Ovary (tissue), 10 donors: ENCODE data around the gene ALKAL2. TPM values are rescaled to one million over a fixed set of nuclear protein-coding genes. Genes with fewer than 3 reads are reported as not detected.
"Not testable (repeated sequence)": the region's sequence is repeated elsewhere in the genome, so short reads cannot be mapped to it uniquely, and the experiment has no call there.

ENCODE experiments used
- DNase-seq, 5 donors: peaks; one replicate each; pipeline ENCODE4 v3.0.0-alpha.2; 2019 to 2020
- H3K27ac ChIP-seq, 2 donors: fragments of 200-600 bp; one replicate each; pipeline versions ENCODE4 v1.5.1 to v1.8.0; 2019 to 2022
- H3K27me3 ChIP-seq: fragments of 200-600 bp; one replicate; pipeline ENCODE4 v1.8.0; 2022
- H3K36me3 ChIP-seq: fragments of 200-600 bp; sonication (generic); one replicate; pipeline ENCODE4 v1.5.1; 2019
- H3K4me1 ChIP-seq: one replicate; pipeline ENCODE4 v1.8.1; 2013; ENCODE audit warnings: mild to moderate bottlenecking, moderate library complexity; ENCODE audit not compliant: insufficient read depth
- H3K4me3 ChIP-seq: fragments of 200-600 bp; sonication (generic); one replicate; pipeline ENCODE4 v1.5.1; 2017
- H3K9me3 ChIP-seq, 2 donors: fragments of 200-600 bp in 1 of 2; sonication (generic) in 1 of 2; one replicate each; pipeline versions ENCODE4 v1.5.1 to v1.8.1; 2013 to 2019; ENCODE audit warnings: mild to moderate bottlenecking in 1 of 2, moderate library complexity in 1 of 2
- CTCF ChIP-seq, 3 donors: fragments of 450-650 bp in 2 of 3; fragments of 200-600 bp in 1 of 3; IDR thresholded peaks; one replicate each; pipeline versions ENCODE4 v1.5.1 to v1.8.0; 2016 to 2022; ENCODE audit warnings: antibody characterized with exemption in 3 of 3, mild to moderate bottlenecking in 1 of 3
- EP300 ChIP-seq: sonication (generic); formaldehyde crosslinking; IDR thresholded peaks from one replicate; pipeline ENCODE4 v1.6.1; 2017; ENCODE audit warnings: antibody characterized with exemption
- POLR2A ChIP-seq: fragments of 450-650 bp; IDR thresholded peaks from one replicate; pipeline ENCODE4 v1.6.1; 2017; ENCODE audit warnings: antibody characterized with exemption, mild to moderate bottlenecking, moderate library complexity
- WGBS, 3 donors: extraction: QIAGEN DNeasy Blood & Tissue Kit in 1 of 3; methylation state at CpG; one replicate each; pipeline versions ENCODE4 v1.1.5 to v1.1.7; 2013 to 2017; 5-methylcytosine and 5-hydroxymethylcytosine counted together
- intact Hi-C, 4 donors: fragments of 100-400 bp; cut with DNase I; formaldehyde crosslinking; loops; one replicate each; pipeline versions ENCODE4 v1.11.0 to v1.15.1; 2022 to 2023
- long read RNA-seq, 3 donors: library from polyadenylated mRNA in 2 of 3; unstranded in 2 of 3; transcript quantifications; one replicate each; pipeline ENCODE4 v2.0.0 and lab custom pipeline, GENCODE V29; 2021 to 2026
- polyA plus RNA-seq, 2 donors: library from polyadenylated mRNA; stranded (reverse); fragments of 200-250 nt in 1 of 2; fragments of 350-450 nt in 1 of 2; fragmentation: Illumina TruSeq in 1 of 2; extraction: RNeasy Lipid Tissue Mini Kit (QIAGEN cat#74804) in 1 of 2; gene quantifications; one replicate each; pipeline ENCODE4 v1.2.3, GENCODE V29; 2013 to 2014
- total RNA-seq, 7 donors: library from RNA; depleted of rRNA in 2 of 7; stranded (reverse); fragments of >200 nt in 2 of 7; fragmentation: NEBNext Ultra II Directional in 3 of 7; extraction: Animal tissue kit (Norgen Biotek cat#: 25700) in 3 of 7; gene quantifications; one replicate each; pipeline versions ENCODE4 v1.1.0 to v1.2.4, GENCODE V29; 2016 to 2023
- donor health status: DM: no; HTN: no; CAD: no; lungs with moderate emphysema.
- donor health status: DM: no; HTN: no; CAD: no.
- donor health status: Bipolar disorder and iron deficiency.
- donor health status: DM: yes; HTN: yes; CAD: no.
- donor health status: DM: no; HTN: no; CAD: no.
- donor health status: DM: yes; HTN: yes; CAD: no.

Gene ALKAL2, protein sequence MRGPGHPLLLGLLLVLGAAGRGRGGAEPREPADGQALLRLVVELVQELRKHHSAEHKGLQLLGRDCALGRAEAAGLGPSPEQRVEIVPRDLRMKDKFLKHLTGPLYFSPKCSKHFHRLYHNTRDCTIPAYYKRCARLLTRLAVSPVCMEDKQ
- 100 to 1,000 TPM in 2 of 7 donors, 10 to 100 TPM in 4, 1 to 10 TPM in 1; 9.6 to 259 (median 57.1) TPM for total RNA-seq
- 10 to 100 TPM; 36.9 to 57.6 TPM for polyA plus RNA-seq
- long read RNA-seq, donor 1, partial matches to known transcripts = 3 of 13 reads
- long read RNA-seq, donor 1, other reads (novel, unspliced or antisense) = 10 of 13 reads
- long read RNA-seq, donor 2, partial matches to known transcripts = 0 of 4 reads
- long read RNA-seq, donor 2, other reads (novel, unspliced or antisense) = 0 of 4 reads
- long read RNA-seq, donor 3, transcript ALKAL2-202 (5 exons, 526 nt) = major isoform, 19 of 450 reads
- long read RNA-seq, donor 3, partial matches to known transcripts = 55 of 450 reads
- long read RNA-seq, donor 3, other reads (novel, unspliced or antisense) = 368 of 450 reads

GRCh38 chr2:287911-288757 lies at the start of gene ALKAL2:
ALKAL2 (minus strand) TSS chr2:288091; CDS start chr2:287835, 256 bp downstream.
- DNase-seq = peak; percentile 28 to 78 (median 64)
- intact Hi-C loops = loop anchor here in 2 of 4 donors (5.0 kb wide), 1 partner anchor 116 kb away; no protein-coding TSS in a partner anchor
- 0 to 2% (median 1%) methylated on average over 30 to 127 of the region's 128 CpGs for WGBS, 3 donors
- Histone ChIP-seq H3K27me3 (no peaks in the 10 kb centered on the region), H3K36me3 (no peaks in the 10 kb centered on the region), H3K4me3 (peak within 1 kb of the TSS; percentile 62), H3K9me3 (no peaks in the 10 kb centered on the region), H3K4me1 (peaks cover 11% of the 10 kb centered on the region), H3K27ac (peak within 1 kb of the TSS; percentile 50 to 79)
- TF ChIP-seq EP300 (no peak), CTCF (IDR thresholded peaks at IDR 0.05) (no peak), POLR2A (no peak)

DNA sequence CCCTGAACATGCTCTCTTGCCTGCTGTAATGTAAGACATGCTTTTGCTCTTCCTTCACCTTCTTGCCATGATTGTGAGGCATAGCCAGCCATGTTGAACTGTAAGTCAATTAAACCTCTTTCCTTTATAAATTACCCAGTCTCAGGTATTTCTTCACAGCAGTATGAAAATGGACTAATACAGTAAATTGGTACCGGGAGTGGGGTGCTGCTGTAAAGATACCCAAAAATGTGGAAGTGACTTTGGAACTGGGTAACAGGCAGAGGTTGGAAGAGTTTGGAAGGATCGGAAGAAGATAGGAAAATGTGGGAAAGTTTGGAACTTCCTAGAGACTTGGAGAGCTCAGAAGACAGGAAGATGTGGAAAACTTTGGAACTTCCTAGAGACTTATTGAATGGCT lies 49.1 kb upstream of the ALKAL2 start:
- H3K4me1 ChIP-seq, intact Hi-C loops, H3K9me3 ChIP-seq, H3K27me3 ChIP-seq, H3K4me3 ChIP-seq, H3K27ac ChIP-seq, H3K36me3 ChIP-seq, DNase-seq: not testable (repeated sequence)
- 92 to 98% (median 94%) methylated on average over 2 of the region's 2 CpGs for WGBS, 3 donors

GRCh38 chr2:336360-336759 lies 48.5 kb upstream of the ALKAL2 start:
- 76 to 82% (median 78%) methylated on average over 4 of the region's 4 CpGs for WGBS, 3 donors
- no peaks in the 10 kb centered on the region for H3K36me3 ChIP-seq
- no peak overlapping the region for H3K27ac ChIP-seq
- TF ChIP-seq POLR2A (no peak), CTCF (IDR thresholded peaks at IDR 0.05) (no peak), EP300 (no peak)
- H3K27me3 ChIP-seq = no peaks in the 10 kb centered on the region
- DNase-seq = no peak
- no peaks in the 10 kb centered on the region for H3K9me3 ChIP-seq
- no peaks in the 10 kb centered on the region for H3K4me1 ChIP-seq
- H3K4me3 ChIP-seq = no peak overlapping the region
- intact Hi-C loops = no loop called here

DNA sequence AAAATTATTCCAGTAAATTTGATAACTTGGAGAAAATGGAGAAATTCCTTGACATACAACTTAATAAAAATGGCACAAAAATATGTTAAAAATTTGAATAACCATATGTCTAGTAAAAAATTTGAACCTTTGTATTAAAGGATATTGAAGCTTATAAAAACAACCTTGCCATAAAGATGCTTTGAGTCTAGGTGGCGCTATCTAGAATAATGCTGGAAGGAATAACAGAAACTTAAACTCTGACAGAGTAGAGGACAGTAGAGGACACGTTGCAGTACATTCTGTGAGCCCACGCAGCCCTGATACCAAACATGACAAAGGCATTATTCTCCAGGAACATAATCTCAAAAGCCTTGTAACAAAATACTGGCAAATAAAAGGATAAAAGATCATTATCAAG lies 44.7 kb upstream of the ALKAL2 start:
- H3K9me3 ChIP-seq = no peaks in the 10 kb centered on the region
- H3K4me1 ChIP-seq = no peaks in the 10 kb centered on the region
- WGBS, 3 donors = 29 to 38% (median 33%) methylated on average over 3 of the region's 3 CpGs
- H3K4me3 ChIP-seq = no peak overlapping the region
- TF ChIP-seq CTCF (IDR thresholded peaks at IDR 0.05) (no peak), EP300 (no peak), POLR2A (no peak)
- no peaks in the 10 kb centered on the region for H3K36me3 ChIP-seq
- intact Hi-C loops = no loop called here
- no peak for DNase-seq
- H3K27ac ChIP-seq = no peak overlapping the region
- H3K27me3 ChIP-seq = no peaks in the 10 kb centered on the region
